ENCODE results near the gene ATAD3A.

The ATAD3A gene

GRCh38 chr1:1487701-1488100, 24.3 kb upstream of the ATAD3A start:
- no peak for ATAC-seq
- TF ChIP-seq PATZ1 (CRISPR knock-in tag; IDR thresholded peaks at IDR 0.05; ENCODE audit: borderline replicate concordance) (no peak), RARB (CRISPR knock-in tag; IDR thresholded peaks at IDR 0.05) (no peak), ISL1 (CRISPR knock-in tag; IDR thresholded peaks at IDR 0.05) (no peak), POU6F1 (CRISPR knock-in tag; IDR thresholded peaks at IDR 0.05; ENCODE audit: borderline replicate concordance, low read depth) (no peak), CSRNP3 (CRISPR knock-in tag; IDR thresholded peaks at IDR 0.05) (no peak)

GRCh38 chr1:1489231-1489630, 22.7 kb upstream of the ATAD3A start:
- TF ChIP-seq TOX (CRISPR knock-in tag; IDR thresholded peaks at IDR 0.05; ENCODE audit: borderline replicate concordance) (no peak), CREB5 (CRISPR knock-in tag; IDR thresholded peaks at IDR 0.05; ENCODE audit: low read depth) (no peak), BACH2 (CRISPR knock-in tag; IDR thresholded peaks at IDR 0.05; ENCODE audit: borderline replicate concordance) (no peak), ARNTL (CRISPR knock-in tag; IDR thresholded peaks at IDR 0.05; ENCODE audit: borderline replicate concordance, low read depth) (no peak), PPARA (CRISPR knock-in tag; IDR thresholded peaks at IDR 0.05; ENCODE audit: borderline replicate concordance) (no peak), ISL1 (CRISPR knock-in tag; IDR thresholded peaks at IDR 0.05) (no peak), TCF4 (CRISPR knock-in tag; IDR thresholded peaks at IDR 0.05; ENCODE audit: borderline replicate concordance) (no peak), ESRRG (CRISPR knock-in tag; IDR thresholded peaks at IDR 0.05) (no peak), CSRNP3 (CRISPR knock-in tag; IDR thresholded peaks at IDR 0.05) (no peak), RARB (CRISPR knock-in tag; IDR thresholded peaks at IDR 0.05) (no peak), SNAI2 (CRISPR knock-in tag; IDR thresholded peaks at IDR 0.05) (no peak), ZNF8 (CRISPR knock-in tag; IDR thresholded peaks at IDR 0.05) (no peak), ZFP3 (CRISPR knock-in tag; IDR thresholded peaks at IDR 0.05) (no peak), TSHZ2 (CRISPR knock-in tag; IDR thresholded peaks at IDR 0.05) (no peak), PATZ1 (CRISPR knock-in tag; IDR thresholded peaks at IDR 0.05; ENCODE audit: borderline replicate concordance) (no peak), POU6F1 (CRISPR knock-in tag; IDR thresholded peaks at IDR 0.05; ENCODE audit: borderline replicate concordance, low read depth) (no peak), ZNF70 (CRISPR knock-in tag; IDR thresholded peaks at IDR 0.05) (no peak)
- ATAC-seq = no peak
